Ishikawa (cell line): ENCODE data around the gene ZSCAN25.

Source experiments
- CREB1 ChIP-seq: IDR thresholded peaks from 2 replicates; pipeline ENCODE4 v1.6.1; 2012; ENCODE audit warnings: low read depth
- RAD21 ChIP-seq: IDR thresholded peaks from 2 replicates; pipeline ENCODE4 v1.6.1; 2012; ENCODE audit warnings: low read depth
- ZBTB7A ChIP-seq: IDR thresholded peaks from 2 replicates; pipeline ENCODE4 v1.6.1; 2012; ENCODE audit warnings: low read depth

GRCh38 chr7:99631295-99632109 lies 14.8 kb downstream of the ZSCAN25 start:
- TF ChIP-seq ZBTB7A = no peak
- no peak for TF ChIP-seq CREB1
- peak; percentile 18; the same call in 1 of the 2 replicates for TF ChIP-seq RAD21
